ENCODE results near the gene OPN3. TPM values are rescaled to one million over a fixed set of nuclear protein-coding genes. Genes with fewer than 3 reads are reported as not detected.
A peak's percentile ranks its signal among the peaks of the same experiment; 100 is the strongest.

OPN3 gene
- total RNA-seq, 1 experiment from 2014 or later: 55.3 TPM

- Histone ChIP-seq H3K27me3 (ENCODE audit: control insufficient read depth, insufficient read depth, low read length) (no peaks in the 10 kb centered on the region), H3K4me3 (ENCODE audit: insufficient read depth, low read depth, low read length) (no peak overlapping the region), H3K36me3 (replicated peaks; ENCODE audit: control insufficient read depth, insufficient read depth, low read length) (no peaks in the 10 kb centered on the region)
- no peak for DNase-seq
Measured at GRCh38 chr1:241615043-241615974, 24.9 kb downstream of the OPN3 start.

DNA sequence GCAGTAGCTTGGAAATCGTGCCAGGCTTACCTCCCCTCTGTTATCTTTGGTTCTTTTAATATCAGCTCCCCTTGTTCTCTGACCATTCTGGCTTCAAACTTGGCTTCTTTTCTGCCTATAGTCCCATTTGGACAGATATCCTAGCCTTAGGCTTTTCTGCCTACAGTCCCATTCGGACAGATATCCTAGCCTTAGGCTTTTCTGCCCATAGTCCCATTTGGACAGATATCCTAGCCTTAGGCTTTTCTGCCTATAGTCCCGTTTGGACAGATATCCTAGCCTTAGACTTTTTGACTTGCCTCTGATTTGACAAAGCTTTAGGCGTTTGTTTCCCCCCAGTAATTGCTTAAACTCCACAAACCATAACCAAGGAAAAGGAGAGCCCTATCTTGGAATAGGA is 25.6 kb downstream of the OPN3 start:
- Histone ChIP-seq H3K4me3 (ENCODE audit: insufficient read depth, low read depth, low read length) (no peak overlapping the region), H3K36me3 (replicated peaks; ENCODE audit: control insufficient read depth, insufficient read depth, low read length) (no peaks in the 10 kb centered on the region), H3K27me3 (ENCODE audit: control insufficient read depth, insufficient read depth, low read length) (no peaks in the 10 kb centered on the region)
- no peak for DNase-seq

DNA sequence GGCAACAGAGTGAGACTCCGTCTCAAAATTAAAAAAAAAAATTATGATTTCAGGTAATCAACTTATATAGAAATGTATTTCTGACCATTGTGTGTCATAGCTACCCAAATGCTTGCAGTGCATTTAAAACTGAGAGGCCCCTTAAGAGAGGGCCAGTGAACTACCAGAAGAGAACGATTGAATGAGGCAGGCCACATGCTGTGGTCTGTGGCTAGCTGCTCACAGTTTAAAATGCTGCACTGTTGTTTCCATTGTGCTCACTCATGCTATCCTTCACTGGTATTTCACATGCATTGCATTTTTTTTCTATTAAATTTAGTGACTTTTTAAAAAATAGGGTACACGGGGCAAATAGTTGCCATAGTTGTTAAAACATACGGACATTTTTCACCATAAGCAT is 26.0 kb downstream of the OPN3 start:
- Histone ChIP-seq H3K4me3 (ENCODE audit: insufficient read depth, low read depth, low read length) (no peak overlapping the region), H3K27me3 (ENCODE audit: control insufficient read depth, insufficient read depth, low read length) (no peaks in the 10 kb centered on the region), H3K36me3 (replicated peaks; ENCODE audit: control insufficient read depth, insufficient read depth, low read length) (no peaks in the 10 kb centered on the region)
- no peak for DNase-seq

GRCh38 chr1:241612533-241613477 is 27.4 kb downstream of the OPN3 start:
- no peaks in the 10 kb centered on the region for H3K36me3 ChIP-seq (replicated peaks; ENCODE audit: control insufficient read depth, insufficient read depth, low read length)
- no peak for DNase-seq
- no peaks in the 10 kb centered on the region for H3K27me3 ChIP-seq (ENCODE audit: control insufficient read depth, insufficient read depth, low read length)
- no peak overlapping the region for H3K4me3 ChIP-seq (ENCODE audit: insufficient read depth, low read depth, low read length)

DNA sequence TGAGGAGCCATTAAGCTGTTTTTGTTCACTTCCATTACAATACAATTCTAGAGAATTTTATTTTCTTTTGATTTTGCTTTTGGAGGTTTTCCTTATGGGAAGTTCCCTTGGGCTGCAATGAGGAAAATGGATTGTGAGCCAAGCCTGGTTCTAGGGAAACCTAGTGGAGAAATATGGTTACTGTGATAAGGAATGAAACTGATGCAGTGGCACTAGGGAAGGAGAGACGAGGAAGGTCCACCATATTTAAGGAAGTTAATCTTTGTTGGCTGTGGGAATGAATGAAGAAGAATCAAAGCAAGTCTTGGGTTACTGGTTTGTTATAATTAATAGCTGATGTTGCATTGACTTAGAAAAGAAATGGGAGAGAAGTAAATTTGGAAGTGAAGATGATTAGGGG is 28.4 kb downstream of the OPN3 start:
- no peak for DNase-seq

GRCh38 chr1:241611063-241611462 is 29.1 kb downstream of the OPN3 start:
- Histone ChIP-seq H3K4me3 (ENCODE audit: insufficient read depth, low read depth, low read length) (no peak overlapping the region), H3K27me3 (ENCODE audit: control insufficient read depth, insufficient read depth, low read length) (no peaks in the 10 kb centered on the region), H3K36me3 (replicated peaks; ENCODE audit: control insufficient read depth, insufficient read depth, low read length) (no peaks in the 10 kb centered on the region)
- DNase-seq: peak; percentile 9

More for the DNA sequence above, 28.4 kb downstream of the OPN3 start:
- no peak overlapping the region for H3K4me3 ChIP-seq (ENCODE audit: insufficient read depth, low read depth, low read length)
- H3K27me3 ChIP-seq (ENCODE audit: control insufficient read depth, insufficient read depth, low read length): no peaks in the 10 kb centered on the region
- no peaks in the 10 kb centered on the region for H3K36me3 ChIP-seq (replicated peaks; ENCODE audit: control insufficient read depth, insufficient read depth, low read length)

DNA sequence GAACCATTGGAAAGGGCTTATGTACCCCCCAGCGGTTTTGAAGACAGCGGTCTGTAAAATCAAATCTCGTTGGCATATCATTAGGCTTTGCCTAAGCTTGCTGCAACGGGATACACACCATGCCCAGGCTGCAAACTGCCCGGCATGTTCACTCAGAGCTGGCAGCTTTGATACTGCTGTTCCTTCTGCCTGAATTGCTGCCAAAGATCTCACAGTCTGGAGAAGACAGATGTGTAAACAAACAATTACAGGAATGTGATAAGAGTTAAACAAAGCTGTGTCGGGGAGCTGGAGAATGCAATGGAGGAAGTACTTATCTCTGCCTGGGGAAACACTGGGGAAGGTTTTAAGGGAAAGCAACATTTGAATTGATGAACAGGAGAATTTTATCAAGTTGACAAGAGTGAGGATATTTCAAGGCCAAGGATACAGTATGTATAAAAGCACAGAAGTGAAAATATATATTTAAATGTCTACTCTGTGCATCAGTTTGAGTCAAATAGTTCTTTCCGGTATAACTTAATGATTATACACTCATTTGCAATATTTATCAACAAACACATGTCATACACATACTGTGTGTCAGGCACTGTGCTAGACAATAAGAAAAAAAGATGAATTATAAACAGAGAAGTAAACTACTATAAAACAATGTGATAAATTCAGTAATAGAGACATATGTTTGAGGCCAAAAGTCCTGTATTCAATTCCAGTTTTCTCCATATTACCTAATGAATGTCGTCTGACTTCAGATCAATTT is 29.9 kb downstream of the OPN3 start:
- no peaks in the 10 kb centered on the region for H3K36me3 ChIP-seq (replicated peaks; ENCODE audit: control insufficient read depth, insufficient read depth, low read length)
- no peak for DNase-seq
- H3K27me3 ChIP-seq (ENCODE audit: control insufficient read depth, insufficient read depth, low read length): no peaks in the 10 kb centered on the region
- H3K4me3 ChIP-seq (ENCODE audit: insufficient read depth, low read depth, low read length): no peak overlapping the region

DNA sequence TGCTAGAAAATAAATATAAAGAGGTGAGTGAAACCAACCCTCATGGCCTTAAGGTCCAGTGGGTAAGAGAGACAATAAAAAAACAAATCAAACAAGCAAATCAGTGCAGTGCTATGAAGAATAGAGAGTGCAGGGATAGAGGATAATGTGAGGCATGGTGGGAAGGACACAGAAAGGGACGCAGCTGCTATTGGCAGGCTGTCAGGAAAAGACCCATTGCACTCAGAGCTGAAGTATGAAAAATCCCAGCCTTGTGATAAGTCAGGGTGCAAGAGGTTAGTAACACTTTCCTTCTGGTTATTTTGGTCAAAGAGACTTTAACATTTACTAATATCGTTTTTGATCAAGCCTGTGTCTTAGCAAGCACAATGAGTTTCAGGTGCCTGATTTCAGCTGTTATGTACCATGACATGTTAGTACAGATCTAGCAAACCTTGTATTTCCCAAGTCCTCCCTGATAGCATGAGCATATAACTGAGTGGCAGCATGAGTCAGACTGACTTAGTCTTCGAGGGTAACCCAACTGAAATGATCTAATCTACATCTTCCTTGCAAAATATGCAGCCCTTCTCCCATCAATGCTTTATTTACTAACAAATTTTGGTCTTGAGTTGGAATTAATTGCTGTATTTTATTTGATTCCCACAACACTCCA is 31.7 kb downstream of the OPN3 start:
- no peaks in the 10 kb centered on the region for H3K27me3 ChIP-seq (ENCODE audit: control insufficient read depth, insufficient read depth, low read length)
- no peak overlapping the region for H3K4me3 ChIP-seq (ENCODE audit: insufficient read depth, low read depth, low read length)
- H3K36me3 ChIP-seq (replicated peaks; ENCODE audit: control insufficient read depth, insufficient read depth, low read length): no peaks in the 10 kb centered on the region
- no peak for DNase-seq

- no peaks in the 10 kb centered on the region for H3K36me3 ChIP-seq (replicated peaks; ENCODE audit: control insufficient read depth, insufficient read depth, low read length)
Measured at GRCh38 chr1:241607497-241607896, 32.7 kb downstream of the OPN3 start.

GRCh38 chr1:241606544-241606943 is 33.6 kb downstream of the OPN3 start:
- no peak for DNase-seq
- H3K4me3 ChIP-seq (ENCODE audit: insufficient read depth, low read depth, low read length): no peak overlapping the region
- no peaks in the 10 kb centered on the region for H3K36me3 ChIP-seq (replicated peaks; ENCODE audit: control insufficient read depth, insufficient read depth, low read length)
- no peaks in the 10 kb centered on the region for H3K27me3 ChIP-seq (ENCODE audit: control insufficient read depth, insufficient read depth, low read length)

More at GRCh38 chr1:241607497-241607896, 32.7 kb downstream of the OPN3 start:
- H3K27me3 ChIP-seq (ENCODE audit: control insufficient read depth, insufficient read depth, low read length): no peaks in the 10 kb centered on the region
- no peak overlapping the region for H3K4me3 ChIP-seq (ENCODE audit: insufficient read depth, low read depth, low read length)
- no peak for DNase-seq

DNA sequence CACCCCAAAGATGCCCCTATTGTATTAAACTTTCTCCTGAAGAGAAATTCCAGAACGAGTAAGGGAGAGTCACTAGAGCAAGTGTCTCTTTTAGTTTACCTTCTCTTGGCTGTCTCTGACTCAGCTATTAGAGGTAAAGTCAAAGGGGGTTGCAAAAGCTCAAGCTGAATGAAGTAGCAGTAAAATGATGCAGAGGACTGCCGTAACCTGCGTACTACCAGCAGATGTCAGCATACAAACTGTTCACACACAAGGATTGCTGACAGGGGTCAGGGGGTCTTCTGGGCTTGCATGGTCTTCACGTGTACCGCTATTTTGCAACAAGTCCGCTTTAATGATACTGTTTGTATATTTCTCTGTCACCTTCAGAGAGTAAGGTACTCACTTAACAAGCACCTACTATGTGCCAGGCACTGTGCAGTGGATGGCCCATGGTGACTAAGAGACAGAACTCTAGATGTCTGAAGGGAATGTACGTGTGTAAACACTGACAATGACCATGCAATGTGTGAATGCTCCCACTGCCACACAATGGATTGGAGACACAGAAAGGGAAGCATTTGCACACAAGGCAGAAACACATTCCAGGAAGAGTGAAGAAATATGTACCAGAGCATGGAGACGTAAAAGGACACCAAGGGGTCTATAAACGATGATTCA is 34.9 kb downstream of the OPN3 start:
- no peak for DNase-seq
- Histone ChIP-seq H3K27me3 (ENCODE audit: control insufficient read depth, insufficient read depth, low read length) (no peaks in the 10 kb centered on the region), H3K36me3 (replicated peaks; ENCODE audit: control insufficient read depth, insufficient read depth, low read length) (no peaks in the 10 kb centered on the region), H3K4me3 (ENCODE audit: insufficient read depth, low read depth, low read length) (no peak overlapping the region)

DNA sequence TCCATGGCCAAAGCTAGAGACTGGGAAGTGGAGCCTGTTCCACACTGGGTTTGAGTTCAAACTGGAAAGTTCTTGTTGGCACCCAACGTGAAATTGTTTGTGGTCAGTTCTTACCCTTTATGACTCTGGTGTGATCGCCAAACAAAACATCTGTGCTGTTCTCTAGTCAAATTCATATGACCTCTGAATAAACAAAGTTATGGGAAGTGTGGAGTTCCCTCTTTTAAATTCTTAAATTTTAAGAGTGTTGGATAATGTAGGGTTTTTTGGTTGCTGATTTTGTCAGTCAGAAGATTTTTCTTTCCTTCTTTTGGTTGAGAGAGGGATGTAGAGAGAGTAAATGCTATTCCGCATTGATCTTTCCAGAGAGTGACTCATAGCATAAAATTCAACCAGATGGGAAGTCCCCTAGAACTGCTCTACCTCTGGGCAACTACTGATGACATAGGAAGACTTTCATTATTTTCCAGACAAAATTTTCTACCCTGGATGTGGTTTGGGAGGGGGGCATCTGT is 36.4 kb downstream of the OPN3 start:
- Histone ChIP-seq H3K27me3 (ENCODE audit: control insufficient read depth, insufficient read depth, low read length) (no peaks in the 10 kb centered on the region), H3K36me3 (replicated peaks; ENCODE audit: control insufficient read depth, insufficient read depth, low read length) (no peaks in the 10 kb centered on the region), H3K4me3 (ENCODE audit: insufficient read depth, low read depth, low read length) (no peak overlapping the region)
- DNase-seq: no peak

DNA sequence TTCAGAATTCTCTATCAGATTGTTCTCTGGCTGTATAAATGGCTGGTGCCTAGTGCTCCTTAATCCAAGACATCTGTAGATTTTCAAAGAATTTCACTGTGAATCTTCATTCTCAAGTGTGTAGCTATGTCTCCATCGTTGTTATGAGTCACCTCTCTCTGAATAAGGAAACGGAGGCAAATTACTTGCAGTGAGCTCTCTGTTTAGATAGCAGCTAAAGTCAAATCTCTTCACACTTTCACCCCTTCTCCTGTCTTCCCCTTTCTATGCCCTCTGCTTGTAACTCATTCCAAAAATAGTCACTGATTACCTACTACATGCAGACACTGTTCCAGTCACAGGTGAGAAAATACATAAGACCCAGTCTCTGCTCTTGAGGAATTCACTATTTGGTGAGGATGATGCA is 39.7 kb downstream of the OPN3 start:
- no peaks in the 10 kb centered on the region for H3K27me3 ChIP-seq (ENCODE audit: control insufficient read depth, insufficient read depth, low read length)
- DNase-seq: no peak

More for the DNA sequence above, 39.7 kb downstream of the OPN3 start:
- Histone ChIP-seq H3K4me3 (ENCODE audit: insufficient read depth, low read depth, low read length) (no peak overlapping the region), H3K36me3 (replicated peaks; ENCODE audit: control insufficient read depth, insufficient read depth, low read length) (no peaks in the 10 kb centered on the region)

All from H7 (cell line).